GM21619 (cell line): ENCODE measurements around the gene CCDC68.

Source experiments
- ATAC-seq: cut with Tn5 transposase; IDR thresholded peaks from one replicate; pipeline ENCODE4 v1.9.1; 2021; ENCODE audit not compliant: unreplicated experiment

The CCDC68 gene

GRCh38 chr18:54961868-54962267 is 2.6 kb upstream of the CCDC68 start:
- no peak for ATAC-seq

- ATAC-seq = no peak
Measured at GRCh38 chr18:54961016-54961423, 1.8 kb upstream of the CCDC68 start.

- ATAC-seq = no peak
Measured at GRCh38 chr18:54960197-54960596, 936 bp upstream of the CCDC68 start.

- ATAC-seq = no peak
Measured at GRCh38 chr18:54957996-54958395, 1.3 kb downstream of the CCDC68 start.

GRCh38 chr18:54957296-54957832 is 1.9 kb downstream of the CCDC68 start:
- ATAC-seq = no peak

GRCh38 chr18:54956506-54956905 is 2.8 kb downstream of the CCDC68 start:
- ATAC-seq = no peak

GRCh38 chr18:54952026-54952425 is 7.2 kb downstream of the CCDC68 start:
- ATAC-seq = no peak

- no peak for ATAC-seq
Measured at GRCh38 chr18:54950221-54950620, 9.0 kb downstream of the CCDC68 start.

GRCh38 chr18:54949588-54949987 is 9.7 kb downstream of the CCDC68 start:
- no peak for ATAC-seq

GRCh38 chr18:54948350-54948837 is 10.9 kb downstream of the CCDC68 start:
- no peak for ATAC-seq

- ATAC-seq = no peak
Measured at GRCh38 chr18:54947091-54947490, 12.2 kb downstream of the CCDC68 start.

GRCh38 chr18:54946149-54946581 is 13.1 kb downstream of the CCDC68 start:
- peak; percentile 85 for ATAC-seq

- ATAC-seq = no peak
Measured at GRCh38 chr18:54945576-54946125, 13.6 kb downstream of the CCDC68 start.

GRCh38 chr18:54942569-54942968 is 16.7 kb downstream of the CCDC68 start:
- no peak for ATAC-seq

- no peak for ATAC-seq
Measured at GRCh38 chr18:54942144-54942543, 17.1 kb downstream of the CCDC68 start.

GRCh38 chr18:54939361-54939917 is 19.8 kb downstream of the CCDC68 start:
- ATAC-seq = no peak

GRCh38 chr18:54938506-54938905 is 20.8 kb downstream of the CCDC68 start:
- ATAC-seq = no peak

- ATAC-seq = no peak
Measured at GRCh38 chr18:54932472-54932871, 26.8 kb downstream of the CCDC68 start.

GRCh38 chr18:54931152-54931551 is 28.1 kb downstream of the CCDC68 start:
- ATAC-seq = no peak

GRCh38 chr18:54928236-54928635 is 31.0 kb downstream of the CCDC68 start:
- no peak for ATAC-seq

GRCh38 chr18:54926593-54927325 is 32.5 kb downstream of the CCDC68 start:
- ATAC-seq = no peak

- no peak for ATAC-seq
Measured at GRCh38 chr18:54924948-54925347, 34.3 kb downstream of the CCDC68 start.
